ENCODE data around the gene TUBGCP6.
A peak's percentile ranks its signal among the peaks of the same experiment; 100 is the strongest.

The TUBGCP6 gene

GRCh38 chr22:50203288-50203687 is 41.5 kb downstream of the TUBGCP6 start (continued):
- TF ChIP-seq ESRRG (CRISPR knock-in tag; IDR thresholded peaks at IDR 0.05) = no peak
- TF ChIP-seq ZFP3 (CRISPR knock-in tag; IDR thresholded peaks at IDR 0.05) = no peak

DNA sequence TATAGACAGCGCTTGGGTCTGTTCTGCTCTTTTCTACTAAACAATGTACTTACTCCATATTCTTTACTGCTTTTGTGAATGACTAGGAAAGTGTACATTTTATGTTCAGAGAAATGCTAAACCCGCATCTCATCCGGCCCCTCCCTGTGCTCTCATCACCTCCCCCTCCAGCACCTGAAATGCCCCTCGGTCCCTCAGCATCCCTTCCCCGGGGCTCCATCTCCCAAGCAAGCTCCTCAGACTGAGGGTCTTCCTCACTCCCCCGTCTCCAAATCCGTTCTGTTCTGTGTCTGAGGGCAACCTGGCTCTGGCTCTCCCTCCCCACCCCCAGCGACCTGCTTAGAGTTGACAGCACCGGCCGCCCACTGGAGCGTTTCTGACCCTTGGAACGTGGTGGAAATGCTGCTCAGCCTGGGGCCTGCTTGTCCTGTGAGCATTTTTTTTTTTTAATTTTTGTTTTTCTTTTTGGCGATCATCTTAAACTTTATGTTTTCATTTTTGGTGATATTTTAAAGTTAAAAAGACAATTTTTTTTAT is 42.6 kb downstream of the TUBGCP6 start:
- TF ChIP-seq TSHZ2 (CRISPR knock-in tag; IDR thresholded peaks at IDR 0.05) (no peak), CSDC2 (CRISPR knock-in tag; IDR thresholded peaks at IDR 0.05) (no peak)
- ATAC-seq = no peak

DNA sequence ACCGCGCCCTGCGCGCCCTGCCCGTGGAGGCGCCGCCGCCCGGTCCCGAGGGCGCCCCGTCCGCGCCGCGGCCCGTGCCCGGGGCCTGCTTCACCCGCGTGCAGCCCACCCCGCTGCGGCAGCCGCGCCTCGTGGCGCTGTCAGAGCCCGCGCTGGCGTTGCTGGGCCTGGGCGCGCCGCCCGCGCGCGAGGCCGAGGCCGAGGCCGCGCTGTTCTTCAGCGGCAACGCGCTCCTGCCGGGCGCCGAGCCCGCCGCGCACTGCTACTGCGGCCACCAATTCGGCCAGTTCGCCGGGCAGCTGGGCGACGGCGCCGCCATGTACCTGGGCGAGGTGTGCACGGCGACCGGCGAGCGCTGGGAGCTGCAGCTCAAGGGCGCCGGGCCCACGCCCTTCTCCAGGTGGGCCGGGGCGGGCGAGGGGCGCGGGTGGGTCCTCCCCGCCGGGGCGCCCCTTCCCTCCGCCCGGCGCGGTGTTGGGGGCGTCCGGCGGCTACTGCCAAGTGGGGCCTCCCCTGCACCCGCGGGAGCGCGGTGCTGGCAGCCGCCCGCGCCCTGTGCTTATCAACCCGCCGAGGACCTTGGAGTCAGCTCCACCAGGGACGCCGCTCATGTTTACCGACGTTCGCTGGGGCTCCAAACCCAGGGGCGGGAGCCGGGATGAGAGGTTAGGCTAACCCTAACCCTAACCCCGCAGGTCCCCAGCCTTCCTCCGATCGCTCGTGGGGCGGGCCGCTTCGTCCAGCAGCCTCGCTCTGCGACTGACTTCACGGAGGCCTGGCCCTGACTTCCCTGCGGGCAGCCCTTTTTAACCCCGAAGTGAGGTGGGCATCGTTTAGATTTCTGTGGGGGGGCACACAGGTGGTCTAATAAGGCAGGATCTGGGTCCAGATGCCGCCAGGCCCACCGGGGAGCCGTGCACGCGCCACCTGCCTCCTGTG is 43.4 kb downstream of the TUBGCP6 start:
- ATAC-seq = peak; percentile 4; the same call in 2 of the 3 replicates
- TF ChIP-seq TCF4 (CRISPR knock-in tag; IDR thresholded peaks at IDR 0.05; ENCODE audit: borderline replicate concordance) (no peak), CSDC2 (CRISPR knock-in tag; IDR thresholded peaks at IDR 0.05) (no peak), GLIS3 (CRISPR knock-in tag; IDR thresholded peaks at IDR 0.05) (no peak), ZFP30 (CRISPR knock-in tag; IDR thresholded peaks at IDR 0.05) (no peak), TSHZ2 (CRISPR knock-in tag; IDR thresholded peaks at IDR 0.05) (no peak), ZNF565 (CRISPR knock-in tag; conservative IDR thresholded peaks at IDR 0.05; ENCODE audit: low read depth) (no peak), ESRRG (CRISPR knock-in tag; IDR thresholded peaks at IDR 0.05) (no peak), ARNTL (CRISPR knock-in tag; IDR thresholded peaks at IDR 0.05; ENCODE audit: borderline replicate concordance, low read depth) (no peak), PPARA (CRISPR knock-in tag; IDR thresholded peaks at IDR 0.05; ENCODE audit: borderline replicate concordance) (no peak), SNAI2 (CRISPR knock-in tag; IDR thresholded peaks at IDR 0.05) (no peak)
- TF ChIP-seq, protein P1, sequence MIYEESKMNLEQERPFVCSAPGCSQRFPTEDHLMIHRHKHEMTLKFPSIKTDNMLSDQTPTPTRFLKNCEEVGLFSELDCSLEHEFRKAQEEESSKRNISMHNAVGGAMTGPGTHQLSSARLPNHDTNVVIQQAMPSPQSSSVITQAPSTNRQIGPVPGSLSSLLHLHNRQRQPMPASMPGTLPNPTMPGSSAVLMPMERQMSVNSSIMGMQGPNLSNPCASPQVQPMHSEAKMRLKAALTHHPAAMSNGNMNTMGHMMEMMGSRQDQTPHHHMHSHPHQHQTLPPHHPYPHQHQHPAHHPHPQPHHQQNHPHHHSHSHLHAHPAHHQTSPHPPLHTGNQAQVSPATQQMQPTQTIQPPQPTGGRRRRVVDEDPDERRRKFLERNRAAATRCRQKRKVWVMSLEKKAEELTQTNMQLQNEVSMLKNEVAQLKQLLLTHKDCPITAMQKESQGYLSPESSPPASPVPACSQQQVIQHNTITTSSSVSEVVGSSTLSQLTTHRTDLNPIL (CRISPR knock-in tag; IDR thresholded peaks at IDR 0.05; ENCODE audit: low read depth) = no peak
- TF ChIP-seq, protein P2, sequence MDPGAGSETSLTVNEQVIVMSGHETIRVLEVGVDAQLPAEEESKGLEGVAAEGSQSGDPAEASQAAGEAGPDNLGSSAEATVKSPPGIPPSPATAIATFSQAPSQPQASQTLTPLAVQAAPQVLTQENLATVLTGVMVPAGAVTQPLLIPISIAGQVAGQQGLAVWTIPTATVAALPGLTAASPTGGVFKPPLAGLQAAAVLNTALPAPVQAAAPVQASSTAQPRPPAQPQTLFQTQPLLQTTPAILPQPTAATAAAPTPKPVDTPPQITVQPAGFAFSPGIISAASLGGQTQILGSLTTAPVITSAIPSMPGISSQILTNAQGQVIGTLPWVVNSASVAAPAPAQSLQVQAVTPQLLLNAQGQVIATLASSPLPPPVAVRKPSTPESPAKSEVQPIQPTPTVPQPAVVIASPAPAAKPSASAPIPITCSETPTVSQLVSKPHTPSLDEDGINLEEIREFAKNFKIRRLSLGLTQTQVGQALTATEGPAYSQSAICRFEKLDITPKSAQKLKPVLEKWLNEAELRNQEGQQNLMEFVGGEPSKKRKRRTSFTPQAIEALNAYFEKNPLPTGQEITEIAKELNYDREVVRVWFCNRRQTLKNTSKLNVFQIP (CRISPR knock-in tag; IDR thresholded peaks at IDR 0.05; ENCODE audit: borderline replicate concordance, low read depth) = no peak

GRCh38 chr22:50200461-50201190 is 44.2 kb downstream of the TUBGCP6 start, which contains the start of gene SELENOO:
Gene SELENOO, plus strand, starts transcription at chr22:50201011. Its CDS starts 26 bp downstream, at chr22:50201037.
- peak; percentile 86 for ATAC-seq
- TF ChIP-seq ZC3H10 (CRISPR knock-in tag; IDR thresholded peaks at IDR 0.05) (no peak), ZNF8 (CRISPR knock-in tag; IDR thresholded peaks at IDR 0.05) (no peak), ZNF565 (CRISPR knock-in tag; conservative IDR thresholded peaks at IDR 0.05; ENCODE audit: low read depth) (no peak), ESRRG (CRISPR knock-in tag; IDR thresholded peaks at IDR 0.05) (no peak), GLIS3 (CRISPR knock-in tag; IDR thresholded peaks at IDR 0.05) (no peak), CSRNP3 (CRISPR knock-in tag; IDR thresholded peaks at IDR 0.05) (no peak), RARB (CRISPR knock-in tag; IDR thresholded peaks at IDR 0.05) (no peak), ARNTL (CRISPR knock-in tag; IDR thresholded peaks at IDR 0.05; ENCODE audit: borderline replicate concordance, low read depth) (no peak), CSDC2 (CRISPR knock-in tag; IDR thresholded peaks at IDR 0.05) (no peak), ISL1 (CRISPR knock-in tag; IDR thresholded peaks at IDR 0.05) (no peak)

All from SK-N-SH treated with all-trans-retinoic acid at 6 μM for 48 hours (cell line).